Neural progenitor cell (in vitro differentiated cells): ENCODE results near the gene BLOC1S3.

ENCODE experiments used
- EZH2 ChIP-seq: fragments of 200-600 bp; sonication (generic); IDR thresholded peaks from 2 replicates; pipeline ENCODE4 v1.6.1; 2017; ENCODE audit warnings: antibody characterized with exemption, mild to moderate bottlenecking, moderate library complexity
- TF ChIP-seq, protein P1 (sequence below): fragments of 200-600 bp; sonication (generic); IDR thresholded peaks from 2 replicates; pipeline ENCODE4 v1.5.1; 2017; ENCODE audit warnings: antibody characterized with exemption, mild to moderate bottlenecking

DNA sequence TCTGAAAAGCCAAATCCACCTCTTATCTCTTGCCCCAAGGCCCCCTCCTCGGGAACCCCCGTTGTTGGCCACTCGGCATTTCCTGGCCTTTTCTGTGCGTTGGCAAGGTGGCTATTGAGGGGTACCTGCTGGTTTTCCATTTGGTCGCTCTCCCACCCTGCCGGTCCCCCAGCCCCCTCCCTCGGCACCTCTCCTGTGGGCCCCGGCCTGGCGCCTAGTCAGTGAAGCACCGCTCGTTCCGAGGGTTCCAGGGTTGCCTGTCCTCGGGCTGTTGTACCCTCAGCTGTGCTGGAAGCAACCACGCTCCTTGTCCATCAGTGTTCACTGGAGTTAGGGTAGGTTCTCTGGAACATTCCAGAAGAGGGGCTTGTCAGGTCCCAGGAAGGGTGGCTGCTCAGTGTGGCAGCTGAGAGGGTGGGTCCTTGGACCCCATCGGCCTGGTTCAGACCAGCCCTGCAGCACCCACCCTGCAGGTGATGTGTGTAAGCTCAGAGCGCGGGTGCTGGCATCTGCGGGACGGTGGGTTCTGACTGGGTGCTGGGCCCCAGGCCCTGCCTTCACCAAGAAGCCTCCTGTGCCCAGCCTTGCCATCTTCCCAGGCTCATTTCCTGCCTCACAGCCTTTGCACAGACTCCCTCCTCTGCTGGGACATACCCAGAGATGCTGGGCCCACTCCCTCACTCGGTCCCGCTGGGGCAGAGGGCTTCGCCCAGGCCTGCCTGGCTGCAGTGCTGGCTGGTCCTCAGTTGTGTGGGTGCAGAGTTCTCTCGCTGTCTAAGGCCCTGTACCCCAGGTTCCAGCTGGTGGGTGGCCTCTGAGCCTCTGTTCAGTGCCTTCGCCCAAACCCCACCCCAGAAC, 39.1 kb upstream of the BLOC1S3 start:
- TF ChIP-seq, protein P1, sequence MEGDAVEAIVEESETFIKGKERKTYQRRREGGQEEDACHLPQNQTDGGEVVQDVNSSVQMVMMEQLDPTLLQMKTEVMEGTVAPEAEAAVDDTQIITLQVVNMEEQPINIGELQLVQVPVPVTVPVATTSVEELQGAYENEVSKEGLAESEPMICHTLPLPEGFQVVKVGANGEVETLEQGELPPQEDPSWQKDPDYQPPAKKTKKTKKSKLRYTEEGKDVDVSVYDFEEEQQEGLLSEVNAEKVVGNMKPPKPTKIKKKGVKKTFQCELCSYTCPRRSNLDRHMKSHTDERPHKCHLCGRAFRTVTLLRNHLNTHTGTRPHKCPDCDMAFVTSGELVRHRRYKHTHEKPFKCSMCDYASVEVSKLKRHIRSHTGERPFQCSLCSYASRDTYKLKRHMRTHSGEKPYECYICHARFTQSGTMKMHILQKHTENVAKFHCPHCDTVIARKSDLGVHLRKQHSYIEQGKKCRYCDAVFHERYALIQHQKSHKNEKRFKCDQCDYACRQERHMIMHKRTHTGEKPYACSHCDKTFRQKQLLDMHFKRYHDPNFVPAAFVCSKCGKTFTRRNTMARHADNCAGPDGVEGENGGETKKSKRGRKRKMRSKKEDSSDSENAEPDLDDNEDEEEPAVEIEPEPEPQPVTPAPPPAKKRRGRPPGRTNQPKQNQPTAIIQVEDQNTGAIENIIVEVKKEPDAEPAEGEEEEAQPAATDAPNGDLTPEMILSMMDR: no peak
- no peak for TF ChIP-seq EZH2
